C4-2B (cell line): Measurements from ENCODE around the gene RGS16.
A peak's percentile ranks its signal among the peaks of the same experiment; 100 is the strongest.

ENCODE experiments used
- H3K27ac ChIP-seq: fragments of 450-650 bp; 2 replicates; pipeline ENCODE4 v1.5.1; 2017
- CTCF ChIP-seq: fragments of 450-650 bp; conservative IDR thresholded peaks from 2 replicates; pipeline ENCODE4 v1.5.1; 2017; ENCODE audit warnings: mild to moderate bottlenecking
- ZFX ChIP-seq: fragments of 450-650 bp; IDR thresholded peaks from 2 replicates; pipeline ENCODE4 v1.6.1; 2017

The RGS16 gene, protein sequence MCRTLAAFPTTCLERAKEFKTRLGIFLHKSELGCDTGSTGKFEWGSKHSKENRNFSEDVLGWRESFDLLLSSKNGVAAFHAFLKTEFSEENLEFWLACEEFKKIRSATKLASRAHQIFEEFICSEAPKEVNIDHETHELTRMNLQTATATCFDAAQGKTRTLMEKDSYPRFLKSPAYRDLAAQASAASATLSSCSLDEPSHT

GRCh38 chr1:182604175-182605164 is at the start of gene RGS16:
Gene RGS16, minus strand, starts transcription at chr1:182604389. Its CDS starts 130 bp downstream, at chr1:182604259.
- no peak for TF ChIP-seq CTCF
- peak within 1 kb of the TSS; percentile 37; the same call in 1 of the 2 replicates for H3K27ac ChIP-seq

DNA sequence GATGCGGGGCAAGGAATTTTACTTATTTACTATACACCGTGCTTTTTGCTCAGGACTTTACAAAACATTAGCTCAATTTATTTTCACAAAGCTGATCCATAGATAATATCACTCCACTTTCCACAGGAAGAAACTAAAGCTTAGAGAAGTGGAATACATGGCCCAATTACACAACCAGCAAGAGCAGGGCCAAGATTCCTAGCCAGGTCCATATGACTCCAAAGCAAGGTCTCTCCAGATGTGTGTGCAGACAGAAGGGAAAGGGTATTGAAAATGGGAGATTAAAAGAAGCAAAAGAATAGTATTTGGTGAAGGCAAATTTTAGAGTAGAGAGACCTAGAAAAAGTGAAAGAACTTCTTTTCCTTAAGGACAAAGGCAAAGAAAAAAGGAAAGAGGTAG is 49.8 kb upstream of the RGS16 start:
- TF ChIP-seq CTCF (no peak), ZFX (no peak)
- H3K27ac ChIP-seq: no peak overlapping the region

DNA sequence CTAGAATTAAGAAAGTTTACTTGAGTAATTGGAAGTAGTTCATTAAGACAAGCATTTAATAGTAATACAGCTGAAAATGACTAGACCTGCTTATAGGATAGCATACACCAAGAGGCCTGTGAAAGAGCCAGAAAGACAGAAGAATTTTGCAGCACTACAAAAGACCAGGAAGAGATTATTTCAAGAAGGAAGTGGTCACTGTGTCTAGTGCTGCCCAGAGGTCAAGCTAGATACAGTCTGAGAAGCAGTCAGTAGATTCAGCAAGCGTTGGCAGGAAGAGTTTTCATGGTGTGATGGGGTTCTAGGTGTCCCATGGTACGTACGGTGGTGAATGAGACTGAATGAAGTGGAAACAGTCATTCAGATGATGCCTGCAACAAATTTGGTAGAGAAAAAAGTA is 48.7 kb upstream of the RGS16 start:
- no peak overlapping the region for H3K27ac ChIP-seq
- TF ChIP-seq ZFX (no peak), CTCF (no peak)

- H3K27ac ChIP-seq: no peak overlapping the region
- TF ChIP-seq ZFX (no peak), CTCF (no peak)
Measured at GRCh38 chr1:182651339-182651724, 47.1 kb upstream of the RGS16 start.

DNA sequence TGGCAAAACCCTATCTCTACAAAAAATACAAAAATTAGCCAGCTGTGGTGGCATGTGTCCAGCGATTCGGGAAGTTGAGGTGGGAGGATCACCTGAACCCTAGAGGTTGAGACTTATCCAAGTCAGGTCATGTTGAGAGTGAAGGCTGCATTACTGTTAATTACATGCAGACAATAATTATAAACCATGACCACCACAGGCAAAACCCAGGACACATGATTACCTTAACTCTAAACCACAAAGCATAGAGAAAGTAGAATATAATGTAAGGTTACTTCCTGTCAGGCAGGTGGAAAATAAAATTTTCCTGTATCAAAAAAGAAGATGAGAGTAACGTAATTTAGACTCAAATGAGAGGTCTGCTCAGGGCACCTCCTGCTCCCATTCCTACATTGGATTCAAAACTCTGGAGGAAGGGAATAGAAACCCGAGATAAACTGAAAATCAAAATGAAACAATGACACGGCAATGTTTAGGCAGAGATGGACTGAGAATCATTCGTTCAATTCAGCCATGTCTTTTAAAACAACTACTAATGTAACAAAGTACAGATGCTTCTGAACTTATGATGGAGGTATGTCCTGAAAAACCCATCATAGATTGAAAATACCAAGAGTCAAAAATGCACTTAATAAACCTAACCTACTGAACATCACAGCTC is 46.6 kb upstream of the RGS16 start:
- TF ChIP-seq ZFX (no peak), CTCF (no peak)
- no peak overlapping the region for H3K27ac ChIP-seq

- H3K27ac ChIP-seq: no peak overlapping the region
- TF ChIP-seq ZFX: no peak
- no peak for TF ChIP-seq CTCF
Measured at GRCh38 chr1:182649041-182649440, 44.9 kb upstream of the RGS16 start.

GRCh38 chr1:182646739-182647138 is 42.5 kb upstream of the RGS16 start:
- TF ChIP-seq CTCF (no peak), ZFX (no peak)
- peak overlapping the region; percentile 29; the same call in 1 of the 2 replicates for H3K27ac ChIP-seq
